ENCODE data around the gene CCDC85B.

- TF ChIP-seq, protein P1, sequence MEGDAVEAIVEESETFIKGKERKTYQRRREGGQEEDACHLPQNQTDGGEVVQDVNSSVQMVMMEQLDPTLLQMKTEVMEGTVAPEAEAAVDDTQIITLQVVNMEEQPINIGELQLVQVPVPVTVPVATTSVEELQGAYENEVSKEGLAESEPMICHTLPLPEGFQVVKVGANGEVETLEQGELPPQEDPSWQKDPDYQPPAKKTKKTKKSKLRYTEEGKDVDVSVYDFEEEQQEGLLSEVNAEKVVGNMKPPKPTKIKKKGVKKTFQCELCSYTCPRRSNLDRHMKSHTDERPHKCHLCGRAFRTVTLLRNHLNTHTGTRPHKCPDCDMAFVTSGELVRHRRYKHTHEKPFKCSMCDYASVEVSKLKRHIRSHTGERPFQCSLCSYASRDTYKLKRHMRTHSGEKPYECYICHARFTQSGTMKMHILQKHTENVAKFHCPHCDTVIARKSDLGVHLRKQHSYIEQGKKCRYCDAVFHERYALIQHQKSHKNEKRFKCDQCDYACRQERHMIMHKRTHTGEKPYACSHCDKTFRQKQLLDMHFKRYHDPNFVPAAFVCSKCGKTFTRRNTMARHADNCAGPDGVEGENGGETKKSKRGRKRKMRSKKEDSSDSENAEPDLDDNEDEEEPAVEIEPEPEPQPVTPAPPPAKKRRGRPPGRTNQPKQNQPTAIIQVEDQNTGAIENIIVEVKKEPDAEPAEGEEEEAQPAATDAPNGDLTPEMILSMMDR (IDR thresholded peaks at IDR 0.05; ENCODE audit: borderline replicate concordance, extremely low read depth, low read length, poor library complexity, severe bottlenecking), result peak; percentile 30
- TF ChIP-seq EZH2 (IDR thresholded peaks at IDR 0.05; ENCODE audit: borderline replicate concordance, low read depth, low read length, severe bottlenecking), result no peak
Observed at GRCh38 chr11:65853246-65853979, 37.1 kb upstream of the CCDC85B start.
